Mesenchymal stem cell (in vitro differentiated cells and primary cell): ENCODE results near the gene RNF7.
"Not testable (repeated sequence)": the region's sequence is repeated elsewhere in the genome, so short reads cannot be mapped to it uniquely, and the experiment has no call there.

Source experiments
- DNase-seq: peaks from one replicate; pipeline ENCODE4 v3.0.0-alpha.2; 2013
- H2AFZ ChIP-seq: one replicate; pipeline ENCODE4 v1.6.1; 2013; ENCODE audit warnings: low read depth, mild to moderate bottlenecking, control low read depth, inconsistent platforms, low read length, moderate library complexity
- H2AK5ac ChIP-seq: 2 replicates; pipeline ENCODE4 v1.6.1; 2013; ENCODE audit warnings: low read length, moderate library complexity, mild to moderate bottlenecking, inconsistent platforms; ENCODE audit not compliant: severe bottlenecking
- H2BK120ac ChIP-seq: one replicate; pipeline ENCODE4 v1.6.1; 2013; ENCODE audit warnings: low read depth, mild to moderate bottlenecking, inconsistent platforms, low read length, moderate library complexity
- H2BK12ac ChIP-seq, 2 experiments: one replicate each; pipeline ENCODE4 v1.6.1; 2013; ENCODE audit warnings: inconsistent platforms in 2 of 2, low read length in 2 of 2, mild to moderate bottlenecking in 2 of 2, moderate library complexity in 2 of 2, control low read depth in 1 of 2
- H2BK15ac ChIP-seq: one replicate; pipeline ENCODE4 v1.6.1; 2013; ENCODE audit warnings: mild to moderate bottlenecking, low read depth, inconsistent platforms; ENCODE audit not compliant: poor library complexity, severe bottlenecking
- H2BK5ac ChIP-seq: 2 replicates; pipeline ENCODE4 v1.6.1; 2013; ENCODE audit warnings: low read depth, mild to moderate bottlenecking, low read length, control low read depth, inconsistent platforms; ENCODE audit not compliant: poor library complexity, severe bottlenecking
- H3K14ac ChIP-seq, 2 experiments: one replicate each; pipeline ENCODE4 v1.6.1; 2013; ENCODE audit warnings: inconsistent platforms in 2 of 2, low read length in 2 of 2, control low read depth in 1 of 2, mild to moderate bottlenecking in 1 of 2, moderate library complexity in 1 of 2
- H3K18ac ChIP-seq, 2 experiments: one replicate each; pipeline ENCODE4 v1.6.1; 2013; ENCODE audit warnings: inconsistent platforms in 2 of 2, low read length in 2 of 2, control low read depth in 1 of 2, low read depth in 1 of 2, mild to moderate bottlenecking in 1 of 2
- H3K23ac ChIP-seq, 2 experiments: one replicate each; pipeline ENCODE4 v1.6.1; 2013; ENCODE audit warnings: inconsistent platforms in 2 of 2, low read length in 2 of 2, mild to moderate bottlenecking in 2 of 2, moderate library complexity in 2 of 2, control low read depth in 1 of 2
- H3K27ac ChIP-seq: 2 replicates; pipeline ENCODE4 v1.5.1; 2013; ENCODE audit warnings: mild to moderate bottlenecking, moderate library complexity, low read length, control low read depth, inconsistent platforms; ENCODE audit not compliant: poor library complexity, severe bottlenecking
- H3K27me3 ChIP-seq, 2 experiments: 2 replicates each; pipeline versions ENCODE4 v1.6.1 to v1.7.0; 2013; ENCODE audit warnings: low read length in 2 of 2, mild to moderate bottlenecking in 2 of 2, moderate library complexity in 2 of 2, control low read depth in 1 of 2, inconsistent platforms in 1 of 2; ENCODE audit not compliant: control insufficient read depth in 1 of 2, insufficient read depth in 1 of 2
- H3K36me3 ChIP-seq, 2 experiments: 2 replicates each; pipeline versions ENCODE4 v1.6.1 to v1.7.0; 2013; ENCODE audit warnings: low read length in 2 of 2, control low read depth in 1 of 2, inconsistent platforms in 1 of 2, low read depth in 1 of 2, mild to moderate bottlenecking in 1 of 2; ENCODE audit not compliant: insufficient read depth in 2 of 2, control insufficient read depth in 1 of 2
- H3K4ac ChIP-seq, 2 experiments: one replicate each; pipeline ENCODE4 v1.6.1; 2013; ENCODE audit warnings: inconsistent platforms in 2 of 2, low read length in 2 of 2, mild to moderate bottlenecking in 2 of 2, moderate library complexity in 2 of 2, control low read depth in 1 of 2, low read depth in 1 of 2
- H3K4me1 ChIP-seq: 2 replicates; pipeline ENCODE4 v1.6.1; 2013; ENCODE audit warnings: low read depth, low read length, control low read depth; ENCODE audit not compliant: control insufficient read depth, insufficient read depth
- H3K4me2 ChIP-seq: 2 replicates; pipeline ENCODE4 v1.6.1; 2013; ENCODE audit warnings: low read length, mild to moderate bottlenecking, inconsistent platforms; ENCODE audit not compliant: poor library complexity, severe bottlenecking
- H3K4me3 ChIP-seq, 2 experiments: 2 replicates each; pipeline versions ENCODE4 v1.5.1 to v1.7.0; 2013; ENCODE audit warnings: low read length in 2 of 2, mild to moderate bottlenecking in 2 of 2, control low read depth in 1 of 2, low read depth in 1 of 2; ENCODE audit not compliant: insufficient read depth in 1 of 2
- H3K79me1 ChIP-seq: replicated peaks from 2 replicates; pipeline ENCODE4 v1.6.1; 2013; ENCODE audit warnings: mild to moderate bottlenecking, control low read depth, low read length, inconsistent platforms; ENCODE audit not compliant: poor library complexity, severe bottlenecking
- H3K9ac ChIP-seq: 2 replicates; pipeline ENCODE4 v1.7.0; 2013; ENCODE audit warnings: mild to moderate bottlenecking, low read length, moderate library complexity
- H3K9me3 ChIP-seq: 2 replicates; pipeline ENCODE4 v1.7.0; 2013; ENCODE audit warnings: mild to moderate bottlenecking, low read length; ENCODE audit not compliant: control insufficient read depth
- H4K8ac ChIP-seq: one replicate; pipeline ENCODE4 v1.6.1; 2013; ENCODE audit warnings: inconsistent platforms, mild to moderate bottlenecking, low read length, moderate library complexity
- H4K91ac ChIP-seq: one replicate; pipeline ENCODE4 v1.6.1; 2013; ENCODE audit warnings: mild to moderate bottlenecking, low read length, inconsistent platforms
- WGBS: methylation state at CpG from one replicate; pipeline ENCODE4 v1.1.7; 2013; ENCODE audit warnings: mixed read lengths; 5-methylcytosine and 5-hydroxymethylcytosine counted together

Gene RNF7

GRCh38 chr3:141788149-141788548 lies 50.1 kb downstream of the RNF7 start:
- H2AK5ac ChIP-seq = no peak overlapping the region
- no peak overlapping the region for H2BK12ac ChIP-seq
- no peak overlapping the region for H2BK15ac ChIP-seq
- no peaks in the 10 kb centered on the region for H3K9me3 ChIP-seq
- H3K4ac ChIP-seq = no peak overlapping the region
- no peak overlapping the region for H2BK5ac ChIP-seq
- H3K27ac ChIP-seq = no peak overlapping the region
- no peak overlapping the region for H4K8ac ChIP-seq
- no peak overlapping the region for H4K91ac ChIP-seq
- no peak overlapping the region for H3K4me2 ChIP-seq
- no peak overlapping the region for H3K18ac ChIP-seq
- H3K36me3 ChIP-seq = no peaks in the 10 kb centered on the region
- no peaks in the 10 kb centered on the region for H3K4me1 ChIP-seq
- H3K9ac ChIP-seq = no peak overlapping the region
- peak overlapping the region in 1 of 2 experiments; percentile 11 for H3K14ac ChIP-seq
- H3K27me3 ChIP-seq = no peaks in the 10 kb centered on the region
- H2BK120ac ChIP-seq = no peak overlapping the region
- no peak for DNase-seq
- WGBS = 86% methylated on average over 4 of the region's 4 CpGs
- no peaks in the 10 kb centered on the region for H3K79me1 ChIP-seq
- no peak overlapping the region for H3K23ac ChIP-seq
- no peak overlapping the region for H2AFZ ChIP-seq
- H3K4me3 ChIP-seq = no peak overlapping the region

- H3K14ac ChIP-seq, H2BK15ac ChIP-seq, H3K4me1 ChIP-seq, H2BK12ac ChIP-seq, H3K4me3 ChIP-seq, H3K36me3 ChIP-seq, H2BK120ac ChIP-seq, H2AFZ ChIP-seq, DNase-seq, H3K27me3 ChIP-seq, H3K9ac ChIP-seq, H3K18ac ChIP-seq, H2AK5ac ChIP-seq, H3K4me2 ChIP-seq, H3K27ac ChIP-seq, H2BK5ac ChIP-seq, H3K9me3 ChIP-seq, H4K91ac ChIP-seq, H3K4ac ChIP-seq, H4K8ac ChIP-seq, H3K79me1 ChIP-seq, H3K23ac ChIP-seq: not testable (repeated sequence)
- 90% methylated on average over 5 of the region's 5 CpGs for WGBS
Measured at GRCh38 chr3:141788750-141789149, 50.7 kb downstream of the RNF7 start.

- Histone ChIP-seq H3K4me3 (no peak overlapping the region), H2AK5ac (no peak overlapping the region), H3K27ac (no peak overlapping the region), H2BK5ac (no peak overlapping the region), H3K9ac (no peak overlapping the region), H2AFZ (no peak overlapping the region), H3K79me1 (no peaks in the 10 kb centered on the region), H3K4me1 (no peaks in the 10 kb centered on the region), H3K36me3 (no peaks in the 10 kb centered on the region), H2BK120ac (no peak overlapping the region), H3K4me2 (no peak overlapping the region), H3K4ac (no peak overlapping the region), H3K9me3 (no peaks in the 10 kb centered on the region), H4K8ac (no peak overlapping the region), H2BK12ac (no peak overlapping the region), H3K23ac (no peak overlapping the region), H3K18ac (no peak overlapping the region), H4K91ac (no peak overlapping the region), H3K27me3 (no peaks in the 10 kb centered on the region), H2BK15ac (no peak overlapping the region), H3K14ac (no peak overlapping the region)
- WGBS = 89% methylated on average over 6 of the region's 7 CpGs
- DNase-seq = no peak
Measured at GRCh38 chr3:141789281-141789680, 51.2 kb downstream of the RNF7 start.

- no peak overlapping the region for H2BK120ac ChIP-seq
- H3K79me1 ChIP-seq = no peaks in the 10 kb centered on the region
- H4K91ac ChIP-seq = no peak overlapping the region
- DNase-seq = no peak
- no peak overlapping the region for H2AFZ ChIP-seq
- no peak overlapping the region for H3K4ac ChIP-seq
- H3K4me1 ChIP-seq = no peaks in the 10 kb centered on the region
- H2AK5ac ChIP-seq = no peak overlapping the region
- H3K4me3 ChIP-seq = no peak overlapping the region
- H2BK12ac ChIP-seq = no peak overlapping the region
- H3K14ac ChIP-seq = no peak overlapping the region
- no peaks in the 10 kb centered on the region for H3K9me3 ChIP-seq
- no peak overlapping the region for H2BK15ac ChIP-seq
- no peak overlapping the region for H3K27ac ChIP-seq
- no peaks in the 10 kb centered on the region for H3K36me3 ChIP-seq
- H3K9ac ChIP-seq = no peak overlapping the region
- H3K4me2 ChIP-seq = no peak overlapping the region
- H4K8ac ChIP-seq = no peak overlapping the region
- no peak overlapping the region for H3K18ac ChIP-seq
- no peaks in the 10 kb centered on the region for H3K27me3 ChIP-seq
- no peak overlapping the region for H3K23ac ChIP-seq
- no peak overlapping the region for H2BK5ac ChIP-seq
- WGBS = 93% methylated on average over 4 of the region's 4 CpGs
Measured at GRCh38 chr3:141790171-141790570, 52.1 kb downstream of the RNF7 start.
